Measurements from ENCODE around the gene PIKFYVE.

GRCh38 chr2:208228476-208228875, 37.6 kb upstream of the PIKFYVE start:
- no peak for TF ChIP-seq EZH2 (IDR thresholded peaks at IDR 0.05; ENCODE audit: borderline replicate concordance, low read depth, low read length, poor library complexity, severe bottlenecking)
- TF ChIP-seq CTCF (conservative IDR thresholded peaks at IDR 0.05; ENCODE audit: low read depth, low read length): no peak

Measured in A673 (cell line).